HG03378 (cell line): ENCODE measurements around the gene UAP1.

ENCODE experiments used
- ATAC-seq: cut with Tn5 transposase; IDR thresholded peaks from one replicate; pipeline ENCODE4 v1.9.1; 2021; ENCODE audit warnings: mild to moderate bottlenecking, moderate library complexity; ENCODE audit not compliant: unreplicated experiment

The UAP1 gene

DNA sequence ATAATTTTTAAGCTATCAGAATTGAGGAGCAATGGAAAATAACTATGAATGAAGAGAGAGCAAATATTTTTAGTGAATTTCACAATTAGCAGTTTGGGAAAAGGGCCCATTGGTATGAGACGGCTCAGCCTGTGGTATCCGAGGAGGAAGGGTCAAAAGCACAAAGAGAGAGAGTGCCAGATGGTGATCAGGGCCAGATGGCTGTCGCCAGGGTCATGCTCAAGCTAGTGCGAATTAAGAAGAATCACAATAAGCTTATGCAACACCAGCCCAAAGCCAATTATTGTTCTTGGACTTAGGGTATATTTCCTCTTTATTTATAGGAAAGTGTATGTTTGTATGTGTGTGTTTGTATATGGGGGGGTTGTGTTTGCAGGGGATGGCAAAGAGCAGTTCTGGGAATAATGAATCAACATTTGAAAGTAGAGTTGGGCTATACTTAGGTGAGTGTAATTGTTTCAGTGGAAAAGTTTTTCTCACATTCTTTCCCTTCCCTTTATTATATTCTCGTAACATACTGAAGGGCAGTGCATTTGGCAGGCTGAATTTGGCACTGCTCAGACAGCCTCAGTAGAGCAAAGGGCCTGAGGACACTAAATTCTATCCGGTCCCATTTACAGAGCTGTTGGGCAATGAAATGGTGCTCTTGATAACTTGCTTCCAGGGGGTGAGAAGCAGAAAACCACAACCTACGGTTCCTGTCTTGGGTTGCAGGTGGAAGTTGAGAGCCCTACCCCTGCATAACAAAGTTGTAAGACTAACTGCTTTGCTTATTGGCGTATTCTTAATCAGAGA, 51.3 kb downstream of the UAP1 start:
- ATAC-seq, result no peak

- ATAC-seq, result no peak
These were observed 55.3 kb downstream of the UAP1 start for GRCh38 chr1:162616848-162617247.

DNA sequence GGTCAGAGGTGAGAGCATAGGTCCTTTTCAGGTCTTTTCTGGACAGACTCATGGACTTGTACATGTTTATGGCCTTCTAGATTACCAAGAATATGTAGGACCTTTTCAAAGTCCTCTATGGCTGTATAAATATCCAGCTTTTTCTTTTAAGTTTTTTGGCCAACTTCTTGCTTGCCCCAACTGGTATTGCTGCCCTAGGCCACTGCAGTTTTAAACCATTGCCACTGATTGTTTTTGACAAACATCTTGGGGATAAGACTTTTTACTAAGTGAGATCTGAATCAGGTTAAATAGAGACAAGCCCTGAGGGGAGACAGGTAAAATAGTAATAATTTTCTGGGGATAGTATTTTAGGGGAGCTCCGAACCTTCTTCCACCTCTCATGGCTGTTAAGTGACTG, 56.0 kb downstream of the UAP1 start:
- ATAC-seq, result no peak

GRCh38 chr1:162619076-162619475, 57.6 kb downstream of the UAP1 start:
- no peak for ATAC-seq

DNA sequence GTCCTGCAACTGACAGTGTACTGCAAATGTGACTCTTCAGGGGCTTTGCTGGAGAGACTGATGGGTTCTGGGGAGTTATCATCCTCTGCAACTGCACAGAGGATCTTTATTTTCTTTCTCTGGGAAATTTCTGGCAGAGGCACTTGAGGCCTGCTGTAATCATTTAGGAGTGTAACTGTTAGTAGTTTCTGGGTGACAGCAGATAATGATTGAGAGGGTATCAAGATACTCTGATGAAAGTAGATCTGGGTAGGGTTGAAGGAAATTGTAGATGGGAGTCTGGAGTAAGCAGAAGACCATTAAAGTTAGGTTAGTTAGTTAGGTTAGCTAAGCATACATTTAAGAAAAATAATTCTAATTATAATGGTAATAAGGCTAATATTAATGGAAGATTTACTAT, 59.7 kb downstream of the UAP1 start:
- ATAC-seq, result no peak

DNA sequence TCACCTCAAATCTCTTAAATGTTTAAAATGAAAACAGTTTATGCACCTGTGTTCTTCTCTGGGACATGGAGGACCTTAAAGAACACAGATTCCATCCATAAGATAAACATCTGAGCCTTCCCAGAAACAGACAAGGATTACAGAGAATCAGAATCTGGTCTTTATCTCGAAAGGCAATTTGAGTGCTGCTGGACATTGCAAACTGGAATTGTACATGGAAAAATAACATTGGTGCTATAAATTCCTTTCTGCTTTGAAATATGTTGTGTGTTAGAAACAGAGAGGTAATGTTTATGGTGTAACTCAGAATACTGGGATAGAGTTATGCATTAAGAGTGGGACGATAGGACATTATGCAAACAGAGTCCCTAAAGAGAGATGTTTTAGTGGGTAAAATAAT, 64.2 kb downstream of the UAP1 start:
- ATAC-seq, result no peak

DNA sequence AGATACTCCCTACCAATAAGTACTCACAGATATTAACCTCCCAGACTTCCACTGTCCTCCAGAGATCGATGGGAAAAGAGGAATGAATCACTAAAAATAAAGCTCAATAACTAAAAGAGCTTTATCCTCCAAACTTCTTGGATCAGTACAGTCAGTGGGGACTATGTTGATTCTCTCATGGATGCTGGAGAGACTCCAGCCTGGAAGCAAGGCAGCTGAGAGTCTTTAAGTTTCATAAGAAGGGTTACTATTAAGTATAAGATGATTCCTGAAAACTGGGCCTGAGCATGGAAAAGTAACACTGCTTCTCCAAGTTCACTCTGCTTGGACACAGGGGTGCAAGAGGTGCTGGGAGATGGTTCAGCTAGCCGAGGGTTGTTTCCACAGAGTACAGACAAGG, 64.6 kb downstream of the UAP1 start:
- ATAC-seq, result no peak

DNA sequence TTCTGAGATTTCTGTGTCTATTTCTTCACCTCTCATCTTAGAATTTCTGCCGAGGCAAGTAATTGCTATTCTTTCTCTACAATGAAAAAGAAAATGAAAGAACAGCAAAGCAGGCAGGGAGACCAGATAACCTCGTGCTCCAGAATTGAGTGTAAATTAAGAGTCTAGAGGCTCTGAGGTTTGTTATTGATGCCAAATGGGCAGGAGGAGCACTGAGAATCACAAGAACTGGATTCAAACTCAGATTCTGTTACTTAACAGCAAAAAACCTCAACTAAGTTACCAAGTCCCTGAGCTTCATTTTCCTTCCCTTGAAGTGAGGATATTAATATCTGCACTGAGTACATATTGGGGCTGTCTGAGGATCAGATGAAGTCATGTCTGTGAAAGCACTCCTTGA, 65.2 kb downstream of the UAP1 start:
- no peak for ATAC-seq

DNA sequence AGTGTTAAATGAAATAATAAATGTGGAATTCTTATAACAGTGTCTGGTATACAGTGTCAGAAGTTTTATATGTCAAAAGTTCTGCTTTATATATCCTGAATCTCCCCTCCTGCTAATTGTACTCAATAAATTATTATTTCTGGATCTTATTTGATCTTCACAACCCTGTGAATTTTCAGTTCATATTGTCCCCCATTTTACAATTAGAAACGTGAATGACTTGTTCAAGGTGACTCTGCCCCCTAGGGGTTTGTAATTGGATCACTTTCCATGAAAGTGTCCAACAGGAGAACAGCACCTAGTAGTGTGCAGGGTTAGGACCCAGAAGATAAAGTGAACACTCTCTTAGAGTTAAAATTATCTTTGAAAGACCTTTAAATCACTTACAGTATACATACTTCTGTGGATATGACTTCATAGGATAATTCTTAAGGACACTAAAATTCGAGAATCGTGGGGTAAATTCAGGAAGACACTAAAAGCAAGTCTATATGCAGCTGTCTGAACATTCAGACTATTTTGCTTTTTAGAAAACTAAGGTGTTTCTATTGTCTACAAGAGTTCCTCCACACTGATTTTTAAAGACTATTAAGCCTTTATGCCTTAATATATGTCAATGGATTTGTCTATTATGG, 66.3 kb downstream of the UAP1 start:
- no peak for ATAC-seq

DNA sequence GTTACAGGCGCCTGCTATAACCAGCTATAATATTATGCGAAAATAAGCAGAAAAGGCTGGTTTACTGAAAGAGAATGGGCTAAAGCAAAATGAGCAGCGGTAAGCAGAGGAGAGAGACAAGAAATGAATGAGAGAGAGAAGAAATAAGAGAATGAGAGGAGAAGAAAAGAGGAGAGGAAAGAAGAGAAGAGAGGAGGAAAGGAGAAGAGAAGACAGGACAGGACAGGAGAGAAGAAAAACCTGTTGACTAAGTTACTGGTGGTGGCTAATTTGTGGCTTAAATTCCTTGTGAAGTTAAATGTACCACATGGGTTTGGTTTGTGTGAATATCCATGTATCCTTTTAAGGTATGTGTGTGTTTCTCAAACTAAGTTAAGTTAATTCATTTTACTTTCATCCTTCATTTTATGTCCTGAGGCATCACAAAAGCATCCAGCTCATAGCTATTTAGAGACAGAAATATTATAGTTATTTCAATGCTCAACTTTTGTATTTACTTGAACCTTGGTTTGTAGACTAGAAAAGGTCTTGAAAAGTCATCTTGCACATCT, 67.6 kb downstream of the UAP1 start:
- ATAC-seq, result no peak

DNA sequence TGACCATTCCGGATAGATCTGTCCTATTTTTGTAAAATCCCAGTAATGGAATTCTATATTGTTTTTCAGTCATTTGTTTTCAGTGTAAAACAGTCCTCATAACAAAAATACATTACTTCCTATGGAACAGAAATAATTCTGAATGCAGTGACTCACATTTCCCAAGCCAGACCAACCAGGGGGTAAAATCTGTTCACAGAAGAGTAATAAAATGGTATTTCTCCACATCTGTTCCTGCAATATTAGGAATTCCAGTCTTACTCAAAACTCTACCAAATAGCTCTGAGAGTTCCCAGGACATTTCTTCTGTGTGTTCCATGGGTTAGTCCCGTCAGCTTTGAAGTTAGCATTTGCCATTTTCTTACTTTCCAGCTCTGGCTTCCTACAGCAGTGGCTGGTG, 68.1 kb downstream of the UAP1 start:
- ATAC-seq, result no peak

- ATAC-seq, result no peak
These were observed 70.1 kb downstream of the UAP1 start for GRCh38 chr1:162631546-162632191.

GRCh38 chr1:162632217-162632666, 70.7 kb downstream of the UAP1 start, which contains the start of gene DDR2:
DDR2 (plus strand) TSS chr1:162632464; CDS start chr1:162719064, 86,600 bp downstream.
- no peak for ATAC-seq

DNA sequence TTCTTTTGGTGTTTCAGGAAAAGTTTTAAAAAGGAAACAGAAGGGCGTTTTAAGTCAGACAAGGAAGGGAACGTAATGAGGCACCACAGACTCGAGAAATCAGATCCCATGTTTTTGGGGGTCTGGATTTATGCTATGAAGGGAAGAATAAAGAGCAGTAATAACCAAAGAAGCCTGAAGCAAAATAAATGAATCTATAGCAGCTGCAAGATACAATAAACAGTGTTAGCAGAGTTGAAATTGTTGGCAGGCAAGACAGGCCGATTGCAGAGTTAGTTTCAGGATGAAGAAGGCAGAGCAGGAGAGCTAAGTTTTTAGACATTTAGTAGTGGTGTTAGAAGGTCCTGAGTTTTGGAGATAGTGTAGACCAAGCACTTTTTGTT, 71.2 kb downstream of the UAP1 start:
- no peak for ATAC-seq

DNA sequence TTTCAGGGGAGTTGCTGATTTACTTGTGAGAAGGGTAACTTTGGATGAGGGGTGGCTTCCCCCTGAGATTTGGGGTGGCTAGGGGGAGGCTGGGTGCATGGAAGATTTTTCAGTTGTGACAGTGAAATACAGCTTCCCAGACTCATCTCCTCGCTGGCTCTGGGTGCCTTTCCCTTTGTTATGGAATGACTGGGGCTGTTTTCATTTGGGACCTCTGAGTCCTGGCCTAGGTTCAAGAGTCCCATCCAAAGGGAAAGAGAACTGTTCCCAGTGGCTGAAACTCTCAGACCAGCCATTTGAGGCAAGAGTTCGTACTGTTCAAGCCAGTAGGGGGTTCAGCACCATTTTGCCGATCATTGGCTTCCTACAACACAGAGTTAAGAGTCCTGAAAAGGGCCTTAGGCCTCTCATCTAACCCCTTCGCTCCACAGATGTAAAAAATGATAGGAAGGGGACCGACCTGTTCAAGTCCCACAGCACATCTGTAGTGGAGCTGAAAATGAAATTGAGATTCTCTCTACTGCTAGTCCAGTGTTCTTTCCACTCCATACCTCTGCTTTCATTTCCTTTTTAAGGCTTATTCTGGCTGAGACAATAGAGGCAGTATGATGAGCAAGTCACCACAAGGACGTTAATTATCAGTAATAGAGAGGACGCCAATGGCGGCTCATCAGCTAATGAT, 71.7 kb downstream of the UAP1 start:
- no peak for ATAC-seq

DNA sequence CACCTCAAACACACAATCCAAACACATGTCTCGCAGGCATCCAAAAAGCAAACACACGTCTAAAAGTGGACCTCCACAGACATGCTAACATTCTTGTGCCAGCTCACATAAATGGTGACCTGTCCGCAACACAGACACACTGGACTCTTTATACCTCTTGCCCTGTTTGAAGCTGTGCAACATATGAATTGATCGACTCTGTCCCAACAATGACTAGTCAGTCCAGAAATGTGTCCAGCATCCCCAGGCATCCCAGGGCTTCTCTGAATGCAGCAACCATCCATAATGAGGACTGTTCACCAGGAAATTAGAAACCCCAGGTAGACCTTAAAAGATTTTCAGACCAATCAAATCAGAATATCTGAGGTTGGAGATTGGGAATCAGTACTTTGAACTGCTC, 73.9 kb downstream of the UAP1 start:
- ATAC-seq, result no peak

- peak; percentile 58 for ATAC-seq
These were observed 78.2 kb downstream of the UAP1 start for GRCh38 chr1:162639718-162640117.

- no peak for ATAC-seq
These were observed 79.6 kb downstream of the UAP1 start for GRCh38 chr1:162641114-162641513.

DNA sequence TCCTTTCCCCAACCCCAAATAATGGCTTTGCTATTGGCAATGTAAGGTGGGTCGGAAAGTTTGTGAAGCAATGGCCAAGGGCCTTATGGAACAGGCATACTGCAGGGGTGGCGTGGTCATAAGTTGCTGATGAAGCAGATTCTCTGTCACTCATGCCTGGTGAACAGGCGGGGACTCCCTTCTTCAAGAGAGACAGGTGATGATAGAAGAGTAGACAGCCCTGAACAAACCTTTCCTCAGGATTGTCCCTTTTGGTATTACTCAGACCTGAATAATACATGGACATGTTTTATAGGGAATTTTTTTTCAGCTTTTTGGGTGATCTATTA, 83.4 kb downstream of the UAP1 start:
- no peak for ATAC-seq

- ATAC-seq, result no peak
These were observed 84.1 kb downstream of the UAP1 start for GRCh38 chr1:162645666-162646065.

DNA sequence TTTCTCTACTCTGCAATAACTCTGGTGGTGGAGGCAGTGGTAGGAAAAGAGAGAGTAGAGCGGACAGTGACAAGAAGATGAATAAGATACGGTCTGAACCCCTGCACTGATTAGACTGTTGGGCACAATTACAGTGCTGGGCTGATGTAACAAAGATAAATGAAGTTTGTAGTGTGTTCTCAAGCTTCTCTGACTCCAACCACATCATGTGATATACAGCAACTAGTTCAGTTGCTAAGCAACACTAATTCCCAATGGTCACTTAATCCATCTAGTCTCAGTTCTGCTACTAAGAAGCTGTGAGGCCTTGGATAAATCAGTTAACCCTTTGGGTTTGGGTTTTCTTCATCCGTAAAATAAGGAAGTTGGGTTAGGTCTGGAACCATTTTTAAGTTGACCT, 88.1 kb downstream of the UAP1 start:
- no peak for ATAC-seq
